Activated T-helper 17 cell treated with anti-CD3 and anti-CD28 coated beads, Interleukin-2, amount 50 U/mL, for 72 hours (primary cell): ENCODE results near the gene DNAAF3. TPM values are rescaled to one million over a fixed set of nuclear protein-coding genes. Genes with fewer than 3 reads are reported as not detected.

ENCODE experiments used
- total RNA-seq, 2 donors: library from RNA; stranded (reverse); gene quantifications; one replicate each; pipeline ENCODE4 v1.2.3, GENCODE V29; 2022

Gene DNAAF3
- total RNA-seq, 2 donors from 2014 or later: 0.35 TPM; not detected in 1

Other genes starting within 250 kb of the DNAAF3 start
- gene NLRP7, start 219.1 kb downstream of the DNAAF3 start, total RNA-seq: not detected
- gene NLRP2, start 200.2 kb downstream of the DNAAF3 start, total RNA-seq: 1 to 10 TPM; 2.9 to 6.1 TPM
- under 1 TPM; 0.13 to 0.69 TPM for gene GP6, start 128.3 kb downstream of the DNAAF3 start, total RNA-seq
- gene RDH13, start 103.5 kb downstream of the DNAAF3 start, total RNA-seq: 10 to 100 TPM; 20.4 to 25.0 TPM
- gene EPS8L1, start 90.7 kb downstream of the DNAAF3 start, total RNA-seq: 1 to 10 TPM; 1.4 to 2.1 TPM
- gene PPP1R12C, start 49.0 kb downstream of the DNAAF3 start, total RNA-seq: 10 to 100 TPM; 74.5 to 94.8 TPM
- not detected for gene TNNT1, start 17.4 kb downstream of the DNAAF3 start, total RNA-seq
- gene TNNI3, start 8.9 kb downstream of the DNAAF3 start, total RNA-seq: not detected
- gene SYT5, start 13.7 kb upstream of the DNAAF3 start, total RNA-seq: not detected
- not detected for gene PTPRH, start 42.9 kb upstream of the DNAAF3 start, total RNA-seq
- gene TMEM86B, start 62.1 kb upstream of the DNAAF3 start, total RNA-seq: 10 to 100 TPM in 1 of 2 donors, 1 to 10 TPM in 1; 8.5 to 11.3 TPM
- 100 to 1,000 TPM; 156 to 319 TPM for gene PPP6R1, start 92.4 kb upstream of the DNAAF3 start, total RNA-seq
- gene HSPBP1, start 113.5 kb upstream of the DNAAF3 start, total RNA-seq: 10 to 100 TPM; 20.8 to 56.6 TPM
- gene BRSK1, start 117.4 kb upstream of the DNAAF3 start, total RNA-seq: 10 to 100 TPM in 1 of 2 donors, 1 to 10 TPM in 1; 6.3 to 13.7 TPM
- under 1 TPM; 0.39 to 0.56 TPM for gene TMEM150B, start 158.7 kb upstream of the DNAAF3 start, total RNA-seq
- gene KMT5C, start 173.3 kb upstream of the DNAAF3 start, total RNA-seq: 10 to 100 TPM; 15.6 to 25.3 TPM
- gene COX6B2, start 188.1 kb upstream of the DNAAF3 start, total RNA-seq: under 1 TPM; 0.15 to 0.50 TPM
- not detected for gene GARIN5B, start 196.6 kb upstream of the DNAAF3 start, total RNA-seq
- under 1 TPM; 0.15 to 0.95 TPM for gene IL11, start 203.8 kb upstream of the DNAAF3 start, total RNA-seq
- gene TMEM190, start 210.2 kb upstream of the DNAAF3 start, total RNA-seq: not detected
- 10 to 100 TPM in 1 of 2 donors, 1 to 10 TPM in 1; 7.2 to 11.5 TPM for gene TMEM238, start 217.7 kb upstream of the DNAAF3 start, total RNA-seq
- 1,000 to 10,000 TPM; 2,155 to 2,438 TPM for gene RPL28, start 219.3 kb upstream of the DNAAF3 start, total RNA-seq
- 100 to 1,000 TPM; 183 to 343 TPM for gene UBE2S, start 241.2 kb upstream of the DNAAF3 start, total RNA-seq